BLaER1 treated with 17β-estradiol and CSF1 and Interleukin-3, amounts not matched to agents 10 nM and 100 nM (cell line): Measurements from ENCODE around the gene MLF2.
A peak's percentile ranks its signal among the peaks of the same experiment; 100 is the strongest.
"Not testable (repeated sequence)": the region's sequence is repeated elsewhere in the genome, so short reads cannot be mapped to it uniquely, and the experiment has no call there.

Source experiments
- H3K27ac ChIP-seq, 11 experiments: shearing (Covaris generic); formaldehyde crosslinking; 2 replicates each; pipeline ENCODE4 v1.8.1; 2022
- H3K27me3 ChIP-seq, 11 experiments: shearing (Covaris generic); formaldehyde crosslinking; 2 replicates each; pipeline ENCODE4 v1.8.1; 2022
- H3K36me3 ChIP-seq, 11 experiments: shearing (Covaris generic); formaldehyde crosslinking; 2 replicates each; pipeline ENCODE4 v1.8.1; 2022
- H3K4me1 ChIP-seq, 10 experiments: shearing (Covaris generic); formaldehyde crosslinking; 2 replicates each; pipeline ENCODE4 v1.8.1; 2022
- H3K4me2 ChIP-seq, 11 experiments: shearing (Covaris generic); formaldehyde crosslinking; 2 replicates each; pipeline ENCODE4 v1.8.1; 2022
- H3K4me3 ChIP-seq, 10 experiments: shearing (Covaris generic); formaldehyde crosslinking; 2 replicates each; pipeline ENCODE4 v1.8.1; 2022
- H3K9ac ChIP-seq, 11 experiments: shearing (Covaris generic); formaldehyde crosslinking; 2 replicates each; pipeline ENCODE4 v1.8.1; 2022
- H3K9me3 ChIP-seq, 11 experiments: shearing (Covaris generic); formaldehyde crosslinking; replicated peaks in 1 of 11; 2 replicates each; pipeline ENCODE4 v1.8.1; 2022
- H4K20me1 ChIP-seq, 11 experiments: shearing (Covaris generic); formaldehyde crosslinking; 2 replicates each; pipeline ENCODE4 v1.8.1; 2022
- Cebpa-rat ChIP-seq, 11 experiments: shearing (Covaris generic); IDR thresholded peaks; 2 replicates each; pipeline ENCODE4 v1.8.1; 2022

The MLF2 gene

DNA sequence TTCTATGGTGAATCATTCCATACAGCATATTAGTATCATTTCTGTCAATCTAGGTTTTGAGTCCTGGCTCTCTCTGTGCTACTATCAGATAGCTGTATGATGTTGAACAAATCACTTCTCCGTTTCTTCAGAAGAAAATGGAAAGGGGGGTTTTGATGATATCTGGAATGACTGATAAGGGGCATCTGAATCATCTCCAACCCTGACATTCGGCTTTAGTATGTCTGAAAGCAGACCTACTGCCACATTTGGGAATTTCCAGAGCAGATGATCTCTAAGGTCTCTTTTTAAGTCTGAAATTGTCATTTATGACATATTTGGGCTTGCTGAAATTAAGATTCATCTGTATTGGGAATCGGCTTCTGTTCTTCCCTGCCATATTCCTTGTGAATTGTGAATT lies 10.1 kb downstream of the MLF2 start:
- Histone ChIP-seq H3K4me2 (no peak overlapping the region), H3K4me1 (peaks cover 16 to 34% (median 25%) of the 10 kb centered on the region in 10 experiments), H3K4me3 (no peak overlapping the region), H3K36me3 (peaks cover 11 to 19% (median 17%) of the 10 kb centered on the region in 11 experiments), H3K9me3 (no peaks in the 10 kb centered on the region), H3K27me3 (no peaks in the 10 kb centered on the region), H3K27ac (no peak overlapping the region), H3K9ac (no peak overlapping the region), H4K20me1 (peaks cover 0 to under 1% (median 0%) of the 10 kb centered on the region in 11 experiments; a peak in 1 of 22 replicates)
- no peak for TF ChIP-seq Cebpa-rat (IDR thresholded peaks at IDR 0.05)

DNA sequence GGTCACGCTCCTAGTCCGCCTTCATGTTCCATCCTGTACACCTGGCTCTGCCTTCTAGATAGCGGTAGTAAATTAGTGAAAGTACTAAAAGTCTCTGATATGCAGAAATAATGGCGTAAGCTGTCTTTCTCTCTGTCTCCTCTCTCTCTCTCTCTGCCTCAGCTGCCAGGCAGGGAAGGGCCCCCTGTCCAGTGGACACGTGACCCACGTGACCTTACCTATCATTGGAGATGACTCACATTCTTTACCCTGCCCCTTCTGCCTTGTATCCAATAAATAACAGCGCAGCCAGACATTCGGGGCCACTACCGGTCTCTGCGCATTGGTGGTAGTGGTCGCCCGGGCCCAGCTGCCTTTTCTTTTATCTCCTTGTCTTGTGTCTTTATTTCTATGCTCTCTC lies 10.9 kb downstream of the MLF2 start:
- peaks cover 4 to 12% (median 10%) of the 10 kb centered on the region in 11 experiments for H3K36me3 ChIP-seq
- H3K9me3 ChIP-seq, H3K4me2 ChIP-seq, H4K20me1 ChIP-seq, H3K4me3 ChIP-seq, H3K27me3 ChIP-seq, H3K9ac ChIP-seq, H3K27ac ChIP-seq: not testable (repeated sequence)
- peaks cover 16 to 29% (median 23%) of the 10 kb centered on the region in 10 experiments for H3K4me1 ChIP-seq

DNA sequence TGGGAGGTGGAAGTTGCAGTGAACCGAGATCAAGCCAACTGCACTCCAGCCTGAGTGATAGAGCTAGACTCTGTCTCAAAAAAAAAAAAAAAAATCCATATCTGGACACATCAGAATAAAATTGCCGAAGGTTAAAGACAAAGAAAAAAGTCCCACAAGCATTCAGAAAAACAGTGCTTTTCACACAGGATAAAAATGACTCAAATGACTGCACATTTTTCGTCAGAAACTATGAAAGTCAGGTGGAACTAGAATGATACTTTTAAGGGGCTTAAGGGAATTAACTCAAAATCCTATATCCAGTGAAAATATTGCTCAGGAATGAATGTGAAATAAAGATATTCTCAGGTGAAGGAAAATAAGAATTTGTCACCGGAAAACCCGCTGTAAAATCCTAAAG lies 16.2 kb downstream of the MLF2 start:
- no peak for TF ChIP-seq Cebpa-rat (IDR thresholded peaks at IDR 0.05)
- Histone ChIP-seq H3K4me3 (no peak overlapping the region), H3K27ac (no peak overlapping the region), H4K20me1 (peaks cover 0 to 6% (median 0%) of the 10 kb centered on the region in 11 experiments; a peak in 1 of 22 replicates), H3K4me2 (no peak overlapping the region), H3K4me1 (peaks cover 0 to 15% (median 10%) of the 10 kb centered on the region in 10 experiments; a peak in 16 of 20 replicates), H3K27me3 (no peaks in the 10 kb centered on the region), H3K9me3 (no peaks in the 10 kb centered on the region), H3K36me3 (peaks cover 3 to 38% (median 26%) of the 10 kb centered on the region in 11 experiments; a peak in 19 of 22 replicates), H3K9ac (no peak overlapping the region)

DNA sequence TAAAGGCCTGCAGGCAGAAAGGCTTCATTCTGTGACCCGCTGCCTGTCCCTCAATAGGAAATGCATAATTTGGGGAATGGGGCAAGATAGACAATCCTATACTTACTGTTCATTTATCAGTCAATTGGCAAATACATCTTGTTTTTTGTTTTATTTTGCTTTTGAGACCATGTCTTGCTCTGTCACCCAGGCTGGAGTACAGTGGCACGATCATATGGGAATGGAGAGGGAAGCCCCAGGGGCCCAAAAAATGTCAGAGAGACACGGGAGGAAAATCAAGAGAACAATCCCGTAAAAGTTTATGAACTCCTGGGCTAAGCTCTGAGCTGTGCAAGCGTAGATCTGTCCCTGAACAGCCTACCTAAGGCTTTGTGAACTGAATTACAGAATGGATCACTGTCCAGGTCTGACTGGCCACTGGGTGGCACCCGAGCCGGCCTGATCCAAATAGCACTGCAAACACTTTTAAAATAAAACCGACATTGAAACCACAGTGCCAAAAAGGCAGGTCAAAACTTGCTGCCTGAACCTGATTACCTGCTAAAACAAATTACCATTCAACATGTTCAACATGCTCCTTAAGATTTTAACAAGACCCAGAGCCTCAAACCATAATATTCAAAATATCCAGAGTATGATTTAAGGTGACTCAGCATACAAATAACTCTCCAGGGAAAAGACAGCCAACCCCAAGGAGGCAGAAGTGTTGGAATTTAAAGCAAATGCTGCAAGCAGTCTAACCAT lies 17.3 kb downstream of the MLF2 start:
- Histone ChIP-seq H3K27me3 (no peaks in the 10 kb centered on the region), H3K4me3 (no peak overlapping the region), H3K9me3 (no peaks in the 10 kb centered on the region), H3K36me3 (peaks cover 13 to 49% (median 37%) of the 10 kb centered on the region in 11 experiments), H4K20me1 (peaks cover 0 to 12% (median 0%) of the 10 kb centered on the region in 11 experiments; a peak in 3 of 22 replicates), H3K4me1 (peaks cover 0 to 19% (median 14%) of the 10 kb centered on the region in 10 experiments; a peak in 17 of 20 replicates), H3K27ac (peak overlapping the region in 1 of 11 experiments; percentile 8; a peak in 2 of 22 replicates), H3K9ac (peak overlapping the region in 2 of 11 experiments; percentile 2 to 45; a peak in 3 of 22 replicates), H3K4me2 (peak overlapping the region in 9 of 11 experiments; percentile 1 to 47 (median 27); a peak in 9 of 22 replicates)
- TF ChIP-seq Cebpa-rat (IDR thresholded peaks at IDR 0.05) = no peak

DNA sequence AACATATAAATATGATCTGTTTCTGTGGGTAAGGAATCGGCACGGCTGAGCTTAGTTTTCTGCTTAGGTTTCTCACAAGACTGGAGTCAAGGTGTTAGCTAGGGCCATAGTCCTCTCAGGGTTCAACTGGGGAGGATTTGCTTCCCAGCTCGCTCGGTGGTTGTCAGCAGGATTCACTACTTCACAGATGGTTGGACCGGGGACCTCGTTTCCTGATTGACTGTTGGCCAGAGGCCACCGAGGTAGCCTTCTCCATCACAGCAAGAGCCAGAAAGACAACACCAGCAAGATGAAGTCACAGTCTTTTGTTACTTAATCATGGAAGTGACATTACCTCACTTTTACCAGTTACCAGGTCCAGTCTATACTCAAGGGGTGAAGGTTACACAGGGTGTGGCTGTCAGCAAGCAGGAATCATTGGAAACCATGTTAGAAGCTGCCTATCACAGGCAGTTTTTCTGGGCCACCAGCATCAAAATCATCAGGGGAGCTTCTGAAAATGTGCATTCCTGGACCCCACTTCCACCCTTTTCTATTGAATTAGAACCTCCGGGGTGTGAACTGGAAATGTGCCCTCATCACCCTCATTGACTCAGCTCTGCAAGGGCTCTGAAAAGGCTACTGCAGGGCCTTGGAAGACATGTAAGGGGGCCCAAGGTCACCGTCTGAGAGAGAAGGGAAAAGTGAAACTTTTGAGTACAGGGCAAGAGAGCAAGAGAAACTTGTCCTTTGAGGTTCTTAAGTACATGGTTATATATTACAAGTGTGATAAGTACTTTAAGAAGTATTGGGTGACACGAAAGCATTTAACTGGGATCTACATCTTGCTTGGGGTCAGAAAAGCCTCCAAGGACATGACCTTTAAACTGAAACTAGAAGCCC lies 18.2 kb downstream of the MLF2 start:
- Histone ChIP-seq H3K4me1 (peaks cover 0 to 28% (median 23%) of the 10 kb centered on the region in 10 experiments; a peak in 17 of 20 replicates), H3K4me3 (no peak overlapping the region), H3K9ac (peak overlapping the region in 5 of 11 experiments; percentile 1 to 45 (median 14); a peak in 3 of 22 replicates), H3K9me3 (no peaks in the 10 kb centered on the region), H3K4me2 (no peak overlapping the region), H3K27ac (peak overlapping the region in 1 of 11 experiments; percentile 8; a peak in 1 of 22 replicates), H3K27me3 (no peaks in the 10 kb centered on the region), H4K20me1 (peaks cover 0 to 14% (median 0%) of the 10 kb centered on the region in 11 experiments; a peak in 3 of 22 replicates), H3K36me3 (peaks cover 22 to 58% (median 46%) of the 10 kb centered on the region in 11 experiments)
- TF ChIP-seq Cebpa-rat (IDR thresholded peaks at IDR 0.05) = no peak

DNA sequence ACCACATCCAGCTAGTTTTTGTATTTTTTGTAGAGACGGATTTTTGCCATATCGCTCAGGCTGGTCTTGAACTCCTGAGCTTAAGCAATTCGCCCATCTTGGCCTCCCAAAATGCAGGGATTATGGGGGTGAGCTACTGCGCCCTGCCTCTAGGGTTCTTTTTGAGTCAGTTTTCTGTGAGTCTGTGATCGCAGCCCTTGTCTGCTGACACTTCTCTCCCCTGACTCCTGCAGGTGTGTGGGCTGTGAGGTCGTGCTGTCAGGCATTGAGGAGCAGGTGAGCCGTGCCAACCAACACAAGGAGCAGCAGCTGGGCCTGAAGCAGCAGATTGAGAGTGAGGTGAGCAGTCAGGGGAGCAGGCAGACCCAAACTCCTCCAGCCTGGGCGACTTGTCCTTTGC lies 22.8 kb downstream of the MLF2 start:
- Histone ChIP-seq H3K4me1 (peaks cover 5 to 31% (median 23%) of the 10 kb centered on the region in 10 experiments), H4K20me1 (peaks cover 0 to 18% (median 0%) of the 10 kb centered on the region in 11 experiments; a peak in 5 of 22 replicates), H3K27me3 (no peaks in the 10 kb centered on the region), H3K4me3 (no peak overlapping the region), H3K36me3 (peaks cover 44 to 90% (median 74%) of the 10 kb centered on the region in 11 experiments), H3K9ac (peak overlapping the region in 4 of 11 experiments; percentile 19 to 52 (median 40); a peak in 5 of 22 replicates), H3K4me2 (peak overlapping the region in 7 of 11 experiments; percentile 41 to 73 (median 65); a peak in 14 of 22 replicates), H3K27ac (peak overlapping the region in 2 of 11 experiments; percentile 6 to 36; a peak in 2 of 22 replicates), H3K9me3 (no peaks in the 10 kb centered on the region)
- no peak for TF ChIP-seq Cebpa-rat (IDR thresholded peaks at IDR 0.05)

DNA sequence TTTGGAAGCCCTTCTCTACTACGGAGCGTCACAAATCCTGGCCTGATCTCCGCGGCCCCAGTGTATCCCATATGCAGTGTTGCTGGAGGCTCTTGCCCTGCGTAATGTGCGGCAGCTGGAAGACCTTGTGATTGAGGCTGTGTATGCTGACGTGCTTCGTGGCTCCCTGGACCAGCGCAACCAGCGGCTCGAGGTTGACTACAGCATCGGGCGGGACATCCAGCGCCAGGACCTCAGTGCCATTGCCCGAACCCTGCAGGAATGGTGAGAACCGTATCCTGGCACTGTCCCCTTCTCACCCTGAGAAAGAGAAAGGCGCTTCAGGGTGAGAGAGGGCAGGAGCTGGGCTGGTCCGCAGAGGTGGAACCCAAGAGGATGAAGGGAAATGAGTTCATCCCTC lies 23.8 kb downstream of the MLF2 start:
- peaks cover 13 to 41% (median 32%) of the 10 kb centered on the region in 10 experiments for H3K4me1 ChIP-seq
- TF ChIP-seq Cebpa-rat (IDR thresholded peaks at IDR 0.05) = no peak
- peaks cover 36 to 83% (median 65%) of the 10 kb centered on the region in 11 experiments for H3K36me3 ChIP-seq

DNA sequence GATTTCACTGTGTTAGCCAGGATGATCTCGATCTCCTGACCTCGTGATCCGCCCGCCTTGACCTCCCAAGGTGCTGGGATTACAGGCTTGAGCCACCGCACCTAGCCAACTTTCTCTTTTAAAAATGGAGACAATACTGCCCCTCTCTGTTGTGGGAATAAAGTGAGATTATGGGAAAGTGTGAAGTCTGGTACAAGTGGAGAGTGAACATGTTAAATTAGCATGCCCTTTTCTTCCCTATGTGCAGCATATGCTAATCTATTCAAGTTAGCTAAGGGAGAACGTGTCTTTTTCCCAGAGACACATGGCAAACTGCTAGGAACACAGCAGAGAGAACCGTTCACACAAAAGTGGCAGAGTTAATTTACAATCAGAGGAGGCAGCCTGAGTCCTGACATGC lies 27.6 kb downstream of the MLF2 start:
- Histone ChIP-seq H3K36me3 (peaks cover 25 to 49% (median 32%) of the 10 kb centered on the region in 11 experiments), H3K9me3 (no peaks in the 10 kb centered on the region), H3K4me1 (peaks cover 13 to 42% (median 28%) of the 10 kb centered on the region in 10 experiments), H4K20me1 (peaks cover 0 to 12% (median 0%) of the 10 kb centered on the region in 11 experiments; a peak in 4 of 22 replicates), H3K27me3 (no peaks in the 10 kb centered on the region), H3K9ac (peak overlapping the region in 1 of 11 experiments; percentile 91; a peak in 2 of 22 replicates), H3K27ac (no peak overlapping the region), H3K4me2 (peak overlapping the region; percentile 83 to 100 (median 94); a peak in 20 of 22 replicates), H3K4me3 (peak overlapping the region in 2 of 10 experiments; percentile 65 to 73; a peak in 3 of 20 replicates)
- TF ChIP-seq Cebpa-rat (IDR thresholded peaks at IDR 0.05) = no peak

More for the DNA sequence above, 23.8 kb downstream of the MLF2 start:
- H3K27me3 ChIP-seq = no peaks in the 10 kb centered on the region
- no peaks in the 10 kb centered on the region for H3K9me3 ChIP-seq
- H3K9ac ChIP-seq = no peak overlapping the region
- no peak overlapping the region for H3K27ac ChIP-seq
- peaks cover 0 to 18% (median 0%) of the 10 kb centered on the region in 11 experiments; a peak in 5 of 22 replicates for H4K20me1 ChIP-seq
- no peak overlapping the region for H3K4me3 ChIP-seq
- peak overlapping the region in 2 of 11 experiments; percentile 41 to 71; a peak in 1 of 22 replicates for H3K4me2 ChIP-seq
